CD4-positive, CD25-positive, alpha-beta regulatory T cell (primary cell): ENCODE data around the gene COL7A1. TPM values are rescaled to one million over a fixed set of nuclear protein-coding genes. Genes with fewer than 3 reads are reported as not detected.

ENCODE experiments used
- ATAC-seq, 2 donors: fragments of 150-1000 bp; cut with Tn5 transposase; one replicate each; pipeline ENCODE4 v1.10.0; 2021; ENCODE audit warnings: low read depth in 2 of 2, moderate number of reproducible peaks in 2 of 2, moderate library complexity in 1 of 2
- DNase-seq, 3 donors: peaks; one replicate each; pipeline versions ENCODE4 v3.0.0 to v3.0.0-alpha.2; 2012 to 2022; ENCODE audit warnings: mixed read lengths in 1 of 3
- H3K27ac ChIP-seq: one replicate; pipeline ENCODE4 v1.7.0; 2013; ENCODE audit warnings: mild to moderate bottlenecking, low read length; ENCODE audit not compliant: insufficient read depth, poor library complexity, severe bottlenecking
- H3K27me3 ChIP-seq: one replicate; pipeline ENCODE4 v1.7.0; 2013; ENCODE audit warnings: low read length; ENCODE audit not compliant: control insufficient read depth, insufficient read depth
- H3K36me3 ChIP-seq: one replicate; pipeline ENCODE4 v1.7.0; 2013; ENCODE audit warnings: mild to moderate bottlenecking, low read length, moderate library complexity; ENCODE audit not compliant: control insufficient read depth, insufficient read depth
- H3K4me1 ChIP-seq: 2 replicates; pipeline ENCODE4 v1.7.0; 2013; ENCODE audit warnings: mild to moderate bottlenecking, low read length; ENCODE audit not compliant: insufficient read depth, control insufficient read depth, poor library complexity, severe bottlenecking
- H3K4me3 ChIP-seq: one replicate; pipeline ENCODE4 v1.7.0; 2013; ENCODE audit warnings: low read depth, mild to moderate bottlenecking, low read length, moderate library complexity
- H3K9me3 ChIP-seq, 2 experiments: 1 replicate in 1 of 2; 2 replicates in 1 of 2; pipeline ENCODE4 v1.7.0; 2013; ENCODE audit warnings: low read length in 2 of 2, mild to moderate bottlenecking in 1 of 2, moderate library complexity in 1 of 2; ENCODE audit not compliant: control insufficient read depth in 2 of 2
- H3K27ac Mint-ChIP-seq, 3 donors: one replicate each; pipeline ENCODE4 v1.8.0; 2020 to 2022; ENCODE audit warnings: mild to moderate bottlenecking in 3 of 3, mixed read lengths in 3 of 3, moderate library complexity in 2 of 3
- H3K27me3 Mint-ChIP-seq: one replicate; pipeline ENCODE4 v1.8.0; 2022; ENCODE audit warnings: mild to moderate bottlenecking, mixed read lengths
- H3K36me3 Mint-ChIP-seq: one replicate; pipeline ENCODE4 v1.8.0; 2020; ENCODE audit warnings: mixed read lengths
- H3K4me1 Mint-ChIP-seq, 4 donors: one replicate each; pipeline ENCODE4 v1.8.0; 2020 to 2022; ENCODE audit warnings: mixed read lengths in 4 of 4, mild to moderate bottlenecking in 1 of 4
- H3K4me3 Mint-ChIP-seq, 4 donors: one replicate each; pipeline ENCODE4 v1.8.0; 2020 to 2022; ENCODE audit warnings: mild to moderate bottlenecking in 4 of 4, mixed read lengths in 4 of 4, moderate library complexity in 3 of 4
- H3K9me3 Mint-ChIP-seq, 7 donors: one replicate each; pipeline ENCODE4 v1.8.0; 2020 to 2022; ENCODE audit warnings: mixed read lengths in 7 of 7, mild to moderate bottlenecking in 3 of 7, moderate library complexity in 2 of 7
- polyA plus RNA-seq, 4 donors: library from polyadenylated mRNA; unstranded; fragments of 300-500 nt; fragmentation: Illumina TruSeq; gene quantifications; one replicate each; pipeline ENCODE4 v1.2.3, GENCODE V29; 2021
- total RNA-seq: library from RNA; stranded (reverse); gene quantifications from one replicate; pipeline ENCODE4 v1.2.3, GENCODE V29; 2022

COL7A1 gene
- total and polyA plus RNA-seq, 5 donors from 2014 or later: 1.1 TPM; not detected in 4

GRCh38 chr3:48521635-48522034, 73.5 kb downstream of the COL7A1 start:
- Histone ChIP-seq H3K4me3 (no peak overlapping the region), H3K36me3 (no peaks in the 10 kb centered on the region), H3K27me3 (no peaks in the 10 kb centered on the region), H3K27ac (no peak overlapping the region), H3K4me1 (peaks cover 26% of the 10 kb centered on the region), H3K9me3 (no peaks in the 10 kb centered on the region)
- ATAC-seq (no peak), DNase-seq (no peak)
- Mint-ChIP-seq H3K27me3 (no peaks in the 10 kb centered on the region), H3K27ac (peak overlapping the region in 1 of 3 donors; percentile 25), H3K4me1 (peaks cover 0 to 32% (median 12%) of the 10 kb centered on the region in 4 donors), H3K36me3 (no peaks in the 10 kb centered on the region), H3K9me3 (no peaks in the 10 kb centered on the region), H3K4me3 (no peak overlapping the region)

GRCh38 chr3:48519277-48519643, 75.9 kb downstream of the COL7A1 start:
- no peaks in the 10 kb centered on the region for H3K36me3 Mint-ChIP-seq
- H3K9me3 ChIP-seq: no peaks in the 10 kb centered on the region
- H3K9me3 Mint-ChIP-seq: no peaks in the 10 kb centered on the region
- H3K4me1 ChIP-seq: peaks cover 50% of the 10 kb centered on the region
- ATAC-seq: no peak
- H3K4me3 Mint-ChIP-seq: no peak overlapping the region
- no peak overlapping the region for H3K27ac ChIP-seq
- H3K27me3 Mint-ChIP-seq: no peaks in the 10 kb centered on the region
- H3K4me1 Mint-ChIP-seq: peaks cover 0 to 53% (median 24%) of the 10 kb centered on the region in 4 donors
- DNase-seq: no peak
- no peaks in the 10 kb centered on the region for H3K36me3 ChIP-seq
- H3K27ac Mint-ChIP-seq: peak overlapping the region; percentile 15 to 67 (median 32)
- no peak overlapping the region for H3K4me3 ChIP-seq
- H3K27me3 ChIP-seq: no peaks in the 10 kb centered on the region

DNA sequence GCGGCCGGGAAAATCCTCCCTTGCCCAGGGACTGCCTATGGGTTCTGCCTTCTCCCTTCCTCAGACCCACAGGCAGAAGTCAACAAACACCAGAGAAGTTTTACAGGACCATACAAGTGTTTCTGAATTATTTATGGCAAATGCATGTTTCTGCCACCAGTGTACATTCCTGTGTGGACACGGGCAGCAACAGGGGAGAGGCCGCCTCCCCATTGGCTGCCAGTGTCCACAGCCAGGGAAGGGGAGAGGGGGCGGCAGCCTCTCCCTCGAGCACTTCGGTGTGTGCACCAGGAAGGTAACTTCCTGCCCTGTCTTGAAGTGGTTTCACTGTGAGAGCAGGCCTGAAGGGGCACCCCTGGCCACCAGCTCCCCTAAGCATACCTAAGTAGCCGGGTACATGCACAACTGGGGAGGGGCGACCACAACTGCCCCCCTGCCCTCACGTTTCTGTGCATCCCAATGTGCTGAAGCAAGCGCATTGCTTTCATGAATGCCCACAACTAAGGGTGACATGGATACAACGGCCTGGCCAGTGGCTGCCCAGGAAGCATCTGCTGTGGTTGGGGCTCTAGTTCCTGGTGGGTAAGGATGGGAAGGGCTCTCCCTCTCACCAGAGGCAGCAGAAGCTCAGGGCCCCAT, 76.4 kb downstream of the COL7A1 start:
- H3K9me3 Mint-ChIP-seq: no peaks in the 10 kb centered on the region
- Histone ChIP-seq H3K9me3 (no peaks in the 10 kb centered on the region), H3K4me3 (no peak overlapping the region), H3K27ac (no peak overlapping the region), H3K36me3 (no peaks in the 10 kb centered on the region), H3K4me1 (peaks cover 55% of the 10 kb centered on the region), H3K27me3 (no peaks in the 10 kb centered on the region)
- DNase-seq (peak in 1 of 3 donors; percentile 54), ATAC-seq (peak; percentile 43 to 52)
- peak overlapping the region in 2 of 3 donors; percentile 78 to 93 for H3K27ac Mint-ChIP-seq
- no peaks in the 10 kb centered on the region for H3K36me3 Mint-ChIP-seq
- H3K4me3 Mint-ChIP-seq: peak overlapping the region in 2 of 4 donors; percentile 52 to 62
- H3K4me1 Mint-ChIP-seq: peaks cover 0 to 58% (median 28%) of the 10 kb centered on the region in 4 donors
- no peaks in the 10 kb centered on the region for H3K27me3 Mint-ChIP-seq

DNA sequence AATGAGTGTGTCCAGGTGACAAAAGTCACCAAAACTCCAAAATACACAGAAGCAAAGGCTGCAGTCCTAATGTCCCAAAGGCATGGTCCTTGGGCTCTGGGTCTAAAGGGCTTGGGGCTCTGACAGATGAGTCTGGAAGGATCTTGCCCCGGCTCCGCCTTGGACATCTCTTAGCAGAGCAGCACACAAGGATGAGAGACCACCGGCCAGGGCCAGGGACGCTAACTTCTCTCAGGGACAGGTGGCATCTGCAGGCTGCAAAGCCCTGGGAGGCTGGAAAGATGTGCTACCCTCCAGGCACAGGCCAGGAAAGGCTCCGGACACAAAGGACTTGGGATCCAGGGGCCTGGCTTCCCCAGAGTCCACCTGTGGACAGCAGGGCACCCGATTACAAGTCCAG, 77.1 kb downstream of the COL7A1 start:
- no peaks in the 10 kb centered on the region for H3K27me3 ChIP-seq
- DNase-seq (no peak), ATAC-seq (no peak)
- no peaks in the 10 kb centered on the region for H3K27me3 Mint-ChIP-seq
- H3K27ac ChIP-seq: no peak overlapping the region
- H3K4me3 Mint-ChIP-seq: peak overlapping the region in 2 of 4 donors; percentile 52 to 62
- H3K27ac Mint-ChIP-seq: peak overlapping the region in 2 of 3 donors; percentile 78 to 93
- no peaks in the 10 kb centered on the region for H3K9me3 Mint-ChIP-seq
- H3K9me3 ChIP-seq: no peaks in the 10 kb centered on the region
- H3K36me3 ChIP-seq: no peaks in the 10 kb centered on the region
- peaks cover 57% of the 10 kb centered on the region for H3K4me1 ChIP-seq
- H3K4me3 ChIP-seq: no peak overlapping the region
- H3K4me1 Mint-ChIP-seq: peaks cover 0 to 59% (median 29%) of the 10 kb centered on the region in 4 donors
- H3K36me3 Mint-ChIP-seq: no peaks in the 10 kb centered on the region

DNA sequence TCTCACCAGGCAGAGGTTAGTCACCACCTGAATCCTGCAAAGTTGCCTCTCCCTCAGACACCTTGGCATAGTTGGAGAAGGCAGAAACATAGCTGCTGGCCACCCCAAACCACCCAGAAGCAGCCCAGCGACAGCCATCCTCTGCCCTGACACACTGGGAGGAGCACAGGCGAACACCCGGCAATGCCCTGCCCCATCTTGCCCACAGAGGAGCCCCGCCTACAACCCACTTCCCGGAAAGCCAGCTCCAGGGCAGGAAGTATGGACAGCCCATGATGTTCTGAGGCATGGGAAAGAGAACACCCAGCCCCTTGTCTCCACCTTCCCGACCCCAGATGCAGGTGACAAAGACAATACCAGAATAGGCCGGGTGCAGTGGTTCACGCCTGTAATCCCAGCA, 78.6 kb downstream of the COL7A1 start:
- H3K4me3 Mint-ChIP-seq: peak overlapping the region in 3 of 4 donors; percentile 51 to 70 (median 57)
- H3K27me3 Mint-ChIP-seq: peaks cover 5% of the 10 kb centered on the region
- ATAC-seq: no peak

GRCh38 chr3:48514431-48515227, 80.5 kb downstream of the COL7A1 start:
- Mint-ChIP-seq H3K4me1 (peaks cover 0 to 68% (median 32%) of the 10 kb centered on the region in 4 donors), H3K4me3 (peak overlapping the region; percentile 34 to 74 (median 58)), H3K27me3 (peaks cover 13% of the 10 kb centered on the region), H3K9me3 (no peaks in the 10 kb centered on the region), H3K27ac (peak overlapping the region in 2 of 3 donors; percentile 56 to 78), H3K36me3 (no peaks in the 10 kb centered on the region)
- ATAC-seq (peak; percentile 26 to 45), DNase-seq (peak in 2 of 3 donors; percentile 39 to 83)
- H3K27ac ChIP-seq: peak overlapping the region; percentile 41
- peaks cover 55% of the 10 kb centered on the region for H3K4me1 ChIP-seq
- no peaks in the 10 kb centered on the region for H3K27me3 ChIP-seq
- H3K4me3 ChIP-seq: peak overlapping the region; percentile 44
- H3K36me3 ChIP-seq: no peaks in the 10 kb centered on the region
- no peaks in the 10 kb centered on the region for H3K9me3 ChIP-seq

More for the DNA sequence above, 78.6 kb downstream of the COL7A1 start:
- H3K9me3 ChIP-seq: no peaks in the 10 kb centered on the region
- H3K4me3 ChIP-seq: no peak overlapping the region
- peak overlapping the region; percentile 20 to 66 (median 64) for H3K27ac Mint-ChIP-seq
- peak in 1 of 3 donors; percentile 39 for DNase-seq
- H3K9me3 Mint-ChIP-seq: no peaks in the 10 kb centered on the region
- H3K27ac ChIP-seq: no peak overlapping the region
- H3K4me1 ChIP-seq: peaks cover 57% of the 10 kb centered on the region
- no peaks in the 10 kb centered on the region for H3K36me3 ChIP-seq
- no peaks in the 10 kb centered on the region for H3K36me3 Mint-ChIP-seq
- H3K27me3 ChIP-seq: no peaks in the 10 kb centered on the region
- peaks cover 0 to 65% (median 33%) of the 10 kb centered on the region in 4 donors for H3K4me1 Mint-ChIP-seq
